ENCODE data around the gene ZNF30.
"Not testable (repeated sequence)": the region's sequence is repeated elsewhere in the genome, so short reads cannot be mapped to it uniquely, and the experiment has no call there.

Gene ZNF30

DNA sequence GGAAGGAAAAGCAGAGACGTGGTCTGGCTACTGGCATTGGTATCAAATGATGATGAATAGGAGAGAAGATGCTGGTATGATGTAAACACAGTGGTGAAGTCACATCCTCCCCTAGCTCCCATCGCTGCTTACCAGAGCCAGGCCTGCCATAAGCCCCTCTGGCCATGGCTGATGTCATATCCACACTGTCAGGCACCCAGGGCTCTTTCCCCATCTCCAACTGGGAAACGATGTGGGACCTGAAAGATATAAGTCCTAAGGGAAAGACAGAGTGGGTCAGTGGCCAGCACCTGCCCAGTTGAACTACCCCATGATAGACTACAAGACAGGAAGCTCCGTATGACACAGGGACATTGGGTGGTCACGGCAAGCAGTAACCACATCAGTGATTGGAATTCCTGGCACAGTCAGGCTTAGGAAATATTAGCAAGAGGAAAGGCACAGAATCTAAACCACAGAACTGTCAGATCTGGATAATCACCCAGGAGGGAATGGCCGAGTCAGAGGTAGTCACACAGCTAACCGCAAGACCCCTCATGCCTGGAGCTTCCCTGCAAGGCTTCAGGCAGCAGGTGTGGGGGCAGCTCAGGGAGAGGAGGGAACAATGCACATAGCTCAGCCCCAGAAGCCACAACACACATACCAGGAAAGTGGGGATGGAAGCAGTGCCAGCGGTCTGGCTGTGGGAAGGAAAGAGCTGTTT lies 33.6 kb downstream of the ZNF30 start:
- no peak for DNase-seq (ENCODE audit: low read depth in 2 of 2)

DNA sequence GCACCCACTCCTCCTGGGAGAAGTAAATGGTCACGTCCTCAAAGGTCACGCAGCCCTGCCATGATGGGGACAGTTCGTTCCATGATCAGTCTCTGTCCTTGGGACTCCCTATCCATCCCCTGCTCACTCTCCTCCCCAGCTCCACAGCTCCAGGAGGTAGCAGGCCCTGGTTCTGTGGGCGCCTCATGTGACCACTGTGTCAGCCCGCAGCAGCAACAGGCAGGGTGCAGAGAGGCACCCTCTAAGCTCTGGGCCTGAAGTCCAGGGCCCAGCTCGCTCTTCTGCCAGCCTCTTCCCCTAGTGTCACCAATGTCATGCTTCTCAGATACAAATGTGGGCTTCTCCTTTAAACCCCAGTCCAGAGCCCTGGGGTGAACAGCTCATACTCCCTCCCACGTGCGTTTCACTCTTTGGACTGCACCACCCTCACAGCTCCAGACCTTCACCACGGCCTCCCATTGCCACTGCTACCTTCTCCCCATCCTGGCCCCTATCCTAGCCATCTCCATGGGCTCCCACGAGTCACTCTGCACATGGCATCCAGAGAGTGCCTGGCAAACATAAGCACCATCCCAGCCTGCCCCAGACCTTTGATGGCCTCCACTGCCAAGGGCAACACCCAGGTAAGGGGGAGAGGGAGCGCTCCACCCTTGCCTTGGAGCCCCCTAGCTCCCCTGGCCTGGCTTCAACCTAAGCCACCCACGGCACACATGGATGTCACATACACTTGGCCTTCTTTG lies 34.4 kb downstream of the ZNF30 start:
- no peak for DNase-seq (ENCODE audit: low read depth in 2 of 2)

DNA sequence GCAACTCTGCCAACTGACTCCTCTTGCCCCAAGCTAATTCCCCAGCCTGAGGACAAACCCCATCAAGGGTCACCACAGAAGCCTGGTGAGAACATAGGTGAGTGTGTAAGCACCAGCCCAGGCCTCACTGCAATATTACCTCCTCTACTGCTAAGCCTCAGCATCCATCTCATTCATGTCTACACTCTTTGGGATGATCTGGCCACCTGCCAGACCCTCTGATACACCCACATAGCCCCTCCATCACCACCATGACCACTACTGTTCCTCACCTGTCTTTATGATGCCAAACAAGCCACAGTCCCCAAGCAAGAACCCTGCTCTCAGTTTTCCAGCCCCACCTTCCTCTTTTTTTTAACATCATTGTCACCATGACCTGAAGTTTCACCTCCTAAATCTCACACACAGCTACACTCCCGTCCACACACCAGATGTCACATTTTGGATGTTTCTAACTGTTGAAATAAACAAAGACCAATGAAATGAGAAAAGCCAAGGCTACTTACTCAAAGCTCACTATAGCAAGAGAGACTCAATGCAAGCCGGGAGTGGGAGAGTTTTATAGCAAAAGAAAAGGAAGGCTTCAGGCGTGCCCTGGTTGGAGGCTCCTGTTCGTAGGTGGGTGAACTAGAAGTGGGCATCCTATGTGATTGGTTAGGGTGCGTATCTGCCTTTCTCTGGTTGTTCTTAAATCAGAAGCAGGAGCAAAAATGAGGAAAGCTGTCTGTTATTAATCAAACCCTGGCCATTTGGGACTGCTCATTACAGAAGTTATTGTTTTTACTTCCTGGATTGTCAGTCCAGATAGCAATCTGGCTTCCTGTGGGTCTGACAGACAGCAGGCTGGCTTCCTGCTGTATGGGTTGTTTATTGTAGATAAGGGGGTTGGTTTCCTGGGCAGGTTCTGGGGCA lies 35.3 kb downstream of the ZNF30 start:
- no peak for DNase-seq (ENCODE audit: low read depth in 2 of 2)

DNA sequence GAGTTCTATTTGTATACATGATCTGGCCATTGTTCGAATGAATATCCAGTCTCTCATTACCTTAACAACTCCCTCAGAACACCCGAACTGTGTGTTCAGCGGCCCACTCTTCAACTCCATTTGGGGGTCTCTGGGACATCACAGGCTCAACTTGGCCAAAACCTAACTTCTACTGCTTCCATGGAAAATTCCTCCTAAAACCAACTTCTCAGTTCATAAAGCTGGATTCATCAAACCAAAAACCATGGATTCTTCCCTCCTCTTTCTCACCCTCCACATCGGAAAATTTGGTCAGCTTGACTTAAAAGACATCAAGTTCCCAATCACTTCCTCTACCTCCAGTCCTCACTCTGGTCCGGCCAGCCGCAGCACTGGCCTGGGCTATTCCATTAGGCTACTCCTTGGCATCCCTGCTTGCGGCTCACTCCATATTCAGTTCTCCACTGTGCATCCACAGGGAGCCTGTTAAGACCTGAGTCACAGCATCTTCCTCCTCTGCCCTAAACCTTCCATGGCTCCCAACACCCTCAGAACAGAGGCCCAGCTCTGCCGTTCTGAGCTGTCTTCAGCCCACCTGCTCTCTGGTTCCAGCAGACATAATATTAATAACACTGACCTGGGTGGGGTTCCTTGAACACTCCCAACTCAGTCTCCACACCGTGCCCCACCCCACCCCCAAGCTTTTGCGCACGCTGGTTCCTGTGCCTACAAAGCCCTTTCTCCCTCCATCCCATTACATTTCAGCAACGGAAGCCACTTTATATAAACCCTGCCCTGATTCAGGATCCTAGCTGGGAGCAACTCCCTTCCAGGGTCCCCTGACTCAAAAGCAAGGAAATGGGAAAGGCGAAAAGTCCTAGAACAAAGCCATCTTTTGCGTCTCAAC lies 36.2 kb downstream of the ZNF30 start:
- no peak for DNase-seq (ENCODE audit: low read depth in 2 of 2)

DNA sequence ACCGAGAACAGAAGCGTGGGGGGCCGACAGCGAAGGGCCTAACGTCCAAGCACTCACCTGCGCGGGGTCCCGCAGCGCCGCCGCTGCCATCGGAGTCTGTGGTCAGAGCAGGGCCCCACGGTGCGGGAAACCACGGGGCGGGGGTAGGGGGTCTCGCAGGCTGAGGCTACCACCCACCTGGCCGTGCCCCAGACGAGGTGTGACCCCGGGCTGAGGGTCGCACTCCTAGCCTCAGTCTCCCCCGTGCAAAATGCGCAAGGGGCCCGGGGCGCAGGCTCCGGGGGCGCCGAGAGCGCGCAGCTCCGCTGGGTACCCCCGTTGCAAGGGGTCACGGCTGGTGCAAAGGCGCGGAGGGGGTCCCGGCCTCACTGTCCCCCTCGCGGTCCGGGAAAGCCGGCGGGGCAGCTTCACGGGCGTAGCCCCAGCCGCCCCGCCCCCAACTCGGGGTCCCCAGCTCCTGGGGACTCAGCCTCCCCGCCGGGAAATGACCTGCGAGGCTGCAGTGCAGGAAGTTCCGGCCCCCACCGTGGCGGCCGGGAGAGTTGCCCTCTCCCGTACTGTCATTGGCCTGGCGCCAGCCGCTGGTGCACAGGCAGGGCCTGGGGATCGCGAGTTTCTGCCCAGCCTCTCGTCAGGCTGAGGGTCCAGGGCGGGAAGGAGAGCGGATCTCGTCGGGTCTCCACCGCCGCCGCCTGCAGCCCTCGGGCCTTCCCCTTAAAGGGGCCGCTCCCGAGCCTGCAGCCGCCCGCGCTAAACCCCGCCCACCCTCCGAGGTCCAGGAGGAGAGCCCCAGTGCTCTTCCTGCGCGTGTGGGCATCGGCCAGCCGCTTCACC lies 37.1 kb downstream of the ZNF30 start, which contains the start of gene ZNF792:
Gene ZNF792, minus strand, starts transcription at position 657 of the 834 bp plus-strand sequence. Its CDS starts 567 bp downstream, at position 90.
- peak; percentile 50 for DNase-seq (ENCODE audit: low read depth in 2 of 2)

DNA sequence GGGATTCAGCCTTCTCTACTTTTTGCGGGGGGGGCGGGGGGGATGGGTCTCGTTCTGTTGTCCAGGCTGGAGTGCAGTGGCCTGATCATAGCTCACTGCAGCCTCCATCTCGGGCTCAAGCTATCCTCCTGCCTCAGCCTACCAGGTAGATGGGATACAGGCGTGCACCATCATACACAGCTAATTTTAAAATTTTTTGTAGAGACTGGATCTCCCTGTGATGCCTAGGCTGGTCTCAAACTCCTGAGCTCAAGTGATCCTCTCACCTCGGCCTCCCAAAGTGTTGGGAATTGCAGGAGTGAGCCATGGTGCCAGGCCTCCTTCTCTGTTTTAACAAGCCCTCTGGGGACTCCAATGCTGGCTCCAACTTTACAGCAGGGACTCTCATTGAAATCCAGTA lies 37.9 kb downstream of the ZNF30 start:
- no peak for DNase-seq (ENCODE audit: low read depth in 2 of 2)

DNA sequence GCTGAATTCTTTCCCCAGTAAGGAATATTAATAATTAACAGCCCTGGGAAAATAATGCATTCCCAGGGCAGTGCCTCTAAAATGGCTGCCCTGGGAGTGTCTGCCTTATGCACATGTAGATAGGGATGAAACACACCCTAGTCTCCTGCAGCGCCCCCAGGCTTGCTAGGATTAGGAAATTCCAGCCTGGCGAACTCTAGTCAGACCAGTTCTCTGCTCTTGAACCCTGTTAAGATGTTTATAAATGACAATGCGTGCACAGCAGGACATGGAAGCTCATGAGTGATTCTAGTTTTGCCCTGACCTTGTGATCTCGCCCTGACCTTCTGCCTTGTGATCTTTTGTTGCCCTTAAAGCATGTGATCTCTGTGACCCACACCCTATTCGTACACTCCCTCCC lies 38.8 kb downstream of the ZNF30 start:
- DNase-seq (ENCODE audit: low read depth in 2 of 2): not testable (repeated sequence)

DNA sequence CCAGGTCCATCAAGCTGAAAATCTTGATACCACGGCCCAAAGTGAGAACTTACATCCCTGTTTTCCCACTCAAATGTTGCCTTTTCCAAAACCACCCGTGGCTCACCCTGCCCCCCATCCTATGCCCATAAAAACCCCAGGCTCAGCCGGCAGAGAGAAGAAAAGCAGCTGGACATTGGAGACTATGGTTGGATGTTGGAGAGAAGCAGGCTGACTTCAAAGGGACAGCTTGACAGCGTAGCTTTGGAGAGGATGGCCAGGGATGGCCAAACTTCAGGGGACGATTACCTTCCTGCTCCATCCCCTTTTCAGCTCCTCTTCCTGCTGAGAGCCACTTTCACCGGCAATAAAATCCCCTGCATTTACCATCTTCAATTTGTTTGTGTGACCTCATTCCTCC lies 40.8 kb downstream of the ZNF30 start:
- DNase-seq (ENCODE audit: low read depth in 2 of 2): no peak

DNA sequence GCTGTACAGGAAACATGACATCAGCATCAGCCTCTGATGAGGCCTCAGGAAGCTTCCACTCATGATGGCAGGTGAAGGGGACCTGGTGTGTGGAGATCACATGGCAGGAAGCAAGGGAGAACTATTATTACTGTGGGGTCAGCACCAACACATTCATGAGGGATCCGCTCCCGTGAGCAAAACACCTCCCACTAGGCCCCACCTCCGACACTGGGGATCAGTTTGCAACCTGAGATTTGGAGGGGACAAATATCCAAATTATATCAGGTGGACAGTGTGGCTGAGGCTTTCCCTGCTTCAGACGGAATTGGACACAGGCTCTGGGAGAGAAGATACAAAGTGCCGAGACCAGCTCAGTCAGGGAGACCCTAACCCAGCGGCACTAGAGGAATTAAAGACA lies 43.0 kb downstream of the ZNF30 start:
- no peak for DNase-seq (ENCODE audit: low read depth in 2 of 2)

DNA sequence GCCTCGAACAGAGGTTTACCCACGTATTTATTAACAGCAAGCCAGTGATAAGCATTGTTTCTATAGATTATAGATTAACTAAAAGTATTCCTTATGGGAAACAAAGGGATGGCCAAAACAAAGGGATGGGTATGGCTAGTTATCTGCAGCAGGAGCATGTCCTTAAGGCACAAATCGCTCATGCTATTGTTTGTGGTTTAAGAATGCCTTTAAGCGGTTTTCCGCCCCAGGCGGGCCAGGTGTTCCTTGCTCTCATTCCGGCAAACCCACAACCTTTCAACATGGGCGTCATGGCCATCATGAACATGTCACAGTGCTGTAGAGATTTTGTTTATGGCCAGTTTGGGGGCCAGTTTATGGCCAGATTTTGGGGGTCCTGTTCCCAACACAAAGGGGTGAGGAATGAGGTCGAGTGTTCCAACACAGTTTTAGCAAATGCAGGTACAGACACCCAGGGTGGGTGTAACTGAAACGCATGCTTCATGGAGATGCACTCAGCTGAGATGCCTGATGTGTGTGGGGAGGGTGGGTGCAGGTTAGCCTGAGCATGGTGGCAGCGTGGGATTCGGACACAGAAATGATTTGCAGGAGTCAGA lies 43.6 kb downstream of the ZNF30 start:
- not testable (repeated sequence) for DNase-seq (ENCODE audit: low read depth in 2 of 2)

DNA sequence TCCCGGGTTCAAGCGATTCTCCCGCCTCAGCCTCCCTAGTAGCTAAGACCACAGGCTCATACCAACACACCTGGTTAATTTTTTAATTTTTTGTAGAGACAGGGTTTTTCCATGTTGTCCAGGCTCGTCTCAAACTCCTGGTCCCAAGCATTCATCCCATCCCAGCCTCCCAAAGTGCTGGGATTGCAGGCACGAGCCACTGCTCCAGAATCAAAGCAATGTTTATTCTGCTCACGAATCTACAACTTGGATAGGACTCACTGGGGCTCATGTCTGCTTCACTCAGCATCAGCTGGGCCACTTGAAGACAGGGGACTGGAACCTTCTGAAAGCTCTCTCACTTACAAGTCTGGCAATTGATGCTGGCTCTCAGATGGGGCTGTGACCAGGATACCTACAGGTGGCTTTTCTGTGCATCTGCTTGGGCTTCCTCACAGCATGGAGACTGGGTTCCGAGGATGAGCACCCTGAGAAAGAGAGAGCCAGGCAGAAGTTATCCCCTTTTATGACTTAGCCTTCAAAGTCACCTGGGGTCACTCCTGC lies 45.5 kb downstream of the ZNF30 start:
- DNase-seq (ENCODE audit: low read depth in 2 of 2): no peak

DNA sequence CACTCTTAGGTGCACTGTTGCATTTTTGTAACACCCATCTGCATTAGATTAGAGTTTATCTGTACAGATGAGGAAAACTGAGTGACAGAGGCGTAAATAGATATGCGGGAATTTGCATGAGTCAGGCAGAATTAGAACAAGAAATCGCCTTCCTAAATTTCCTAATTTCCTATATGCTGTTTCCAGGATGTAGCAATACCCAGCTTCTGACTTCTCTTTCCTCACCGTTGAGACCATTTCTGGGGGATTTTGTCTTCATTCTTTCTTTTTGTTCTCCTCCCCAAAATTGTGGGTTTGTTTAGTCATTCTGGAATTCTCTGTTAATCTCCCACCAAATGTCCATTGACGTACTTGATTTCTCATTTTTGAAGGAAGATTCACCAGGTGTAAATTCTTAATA lies 47.9 kb downstream of the ZNF30 start:
- DNase-seq (ENCODE audit: low read depth in 2 of 2): no peak

DNA sequence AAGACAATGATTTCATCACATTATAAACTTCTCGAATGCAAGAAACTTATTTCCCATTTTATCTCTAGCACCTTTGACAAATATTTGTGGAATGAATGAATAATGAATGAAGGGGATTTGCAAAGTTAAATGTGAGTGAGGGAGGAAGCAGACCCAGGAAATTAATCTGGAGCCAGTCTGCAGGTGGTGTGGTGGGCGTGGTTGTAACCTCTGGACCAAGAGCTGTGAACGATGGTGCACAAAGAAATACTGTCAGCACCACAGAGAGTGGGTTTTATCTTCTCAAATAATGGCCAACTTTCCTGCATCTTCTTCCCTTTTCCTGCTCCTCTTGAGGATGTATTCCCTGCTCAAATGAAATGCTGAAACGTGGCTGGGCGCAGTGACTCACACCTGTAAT lies 48.4 kb downstream of the ZNF30 start:
- DNase-seq (ENCODE audit: low read depth in 2 of 2): no peak

DNA sequence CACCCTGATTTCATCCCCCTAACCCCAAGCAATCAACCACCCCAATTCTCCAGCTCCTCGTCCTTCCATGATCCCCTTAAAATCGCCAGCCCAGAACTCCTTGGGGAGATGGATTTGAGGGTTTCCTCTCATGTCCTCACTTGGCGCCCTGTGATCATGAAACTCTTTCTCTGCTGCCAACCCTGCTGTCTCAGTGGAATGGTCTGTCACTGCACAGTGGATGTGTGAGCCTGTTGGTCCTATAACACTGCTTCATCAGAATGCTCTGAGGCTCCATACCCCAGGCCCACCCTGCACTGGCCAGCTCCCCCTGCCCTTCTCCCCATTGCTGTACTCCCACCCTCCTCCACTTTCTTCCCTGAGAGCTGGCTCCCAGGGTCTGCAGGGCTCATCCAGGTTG lies 49.9 kb downstream of the ZNF30 start:
- DNase-seq (ENCODE audit: low read depth in 2 of 2): no peak

DNA sequence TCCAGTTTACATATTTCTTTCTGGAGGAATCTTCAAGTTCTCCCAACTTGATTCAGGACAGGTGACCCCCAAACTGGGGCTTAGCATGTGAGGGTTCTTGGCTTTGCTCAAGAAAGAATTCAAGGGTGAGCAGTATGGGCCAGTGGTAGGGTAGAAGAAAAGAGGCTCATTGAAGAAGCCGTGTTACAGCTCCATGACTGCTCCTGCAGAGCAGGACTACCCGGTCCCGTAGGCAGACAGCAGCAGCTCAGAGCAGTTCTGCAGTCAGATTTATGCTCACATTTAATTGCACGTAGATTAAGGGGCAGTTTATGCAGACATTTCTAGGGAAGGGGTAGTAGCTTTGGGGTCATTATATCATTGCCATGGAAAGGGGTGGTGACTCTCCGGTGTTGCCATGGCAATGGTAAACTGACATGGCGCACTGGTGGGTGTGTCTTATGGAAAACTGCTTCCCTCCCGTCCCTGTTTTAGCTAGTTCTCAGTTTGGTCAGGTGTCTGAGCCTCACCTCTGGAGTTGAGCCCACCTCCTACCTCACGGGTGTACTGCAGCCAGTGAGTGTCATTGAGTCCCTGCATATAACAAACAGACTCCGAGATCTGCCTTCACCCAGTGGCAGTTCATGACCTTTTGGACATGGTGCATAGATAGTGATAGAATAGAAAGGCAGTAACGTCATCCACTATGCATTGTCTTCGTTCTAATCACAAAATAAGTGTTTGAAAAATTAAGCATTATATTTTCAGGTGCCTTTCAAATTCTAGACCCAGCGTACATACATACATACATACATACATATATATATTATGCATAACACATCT lies 53.3 kb downstream of the ZNF30 start:
- no peak for DNase-seq (ENCODE audit: low read depth in 2 of 2)

DNA sequence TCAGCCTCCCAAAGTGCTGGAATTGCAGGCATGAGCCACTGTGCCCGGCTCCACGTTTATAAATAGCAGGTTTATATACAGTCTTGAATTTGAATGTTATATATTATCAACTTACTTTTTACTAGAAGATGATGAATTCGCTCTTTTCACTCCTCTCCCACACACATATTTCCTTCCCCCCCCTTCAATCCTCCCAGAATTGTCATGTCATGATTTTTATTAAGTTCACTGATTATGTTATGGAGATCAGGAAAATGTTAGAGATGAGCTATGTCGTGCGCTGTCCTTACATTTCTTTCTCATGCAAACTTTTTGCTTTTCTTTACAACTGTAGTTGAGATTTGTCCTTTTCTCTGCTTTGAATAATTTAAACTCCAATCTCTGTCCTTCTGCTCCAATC lies 55.6 kb downstream of the ZNF30 start:
- DNase-seq (ENCODE audit: low read depth in 2 of 2): no peak

DNA sequence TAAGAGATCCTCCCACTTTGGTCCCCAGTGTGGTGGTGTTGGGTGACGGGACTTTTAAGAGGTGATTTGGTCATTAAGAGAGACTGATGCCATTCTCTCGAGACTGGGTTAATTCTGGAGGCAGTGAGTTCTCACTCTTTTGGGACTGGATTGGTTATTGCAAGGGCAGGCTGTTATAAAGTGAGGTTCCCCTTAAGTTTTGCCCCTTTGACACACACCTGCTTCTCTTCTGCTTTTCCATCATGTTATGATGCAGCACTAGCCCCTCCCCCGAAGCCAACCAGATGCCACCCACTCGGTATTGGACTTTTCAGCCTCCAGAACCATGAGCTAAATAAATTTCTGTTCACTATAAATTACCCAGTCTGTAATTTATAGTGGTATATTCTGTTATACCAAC lies 57.1 kb downstream of the ZNF30 start:
- no peak for DNase-seq (ENCODE audit: low read depth in 2 of 2)

DNA sequence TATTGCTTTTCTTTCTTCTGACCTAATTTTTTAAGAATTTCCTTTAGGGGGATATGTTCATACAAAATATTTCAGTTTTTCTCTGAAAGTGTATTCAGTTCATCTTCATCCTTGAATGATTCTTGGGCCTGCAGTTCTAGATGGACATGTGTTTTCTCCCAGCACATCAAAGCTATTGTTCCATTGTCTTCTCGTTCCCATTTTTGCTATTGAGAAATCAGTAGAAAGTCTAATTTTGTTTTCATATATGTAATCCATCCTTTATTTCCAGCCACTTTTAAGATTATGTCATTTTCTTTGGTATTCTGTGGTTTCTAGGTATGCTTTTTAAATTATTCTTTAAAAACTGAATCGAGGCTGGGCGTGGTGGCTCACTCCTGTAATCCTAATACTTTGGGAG lies 57.6 kb downstream of the ZNF30 start:
- no peak for DNase-seq (ENCODE audit: low read depth in 2 of 2)
